ENCODE measurements around the gene PTPRG.

PTPRG gene

GRCh38 chr3:61723038-61723437, 161.7 kb downstream of the PTPRG start:
- Histone ChIP-seq H3K27me3 (ENCODE audit: control insufficient read depth, insufficient read depth, low read length) (no peaks in the 10 kb centered on the region), H3K36me3 (ENCODE audit: control insufficient read depth, insufficient read depth, low read length) (no peaks in the 10 kb centered on the region), H3K4me3 (ENCODE audit: low read depth, low read length) (no peak overlapping the region), H3K4me1 (ENCODE audit: control insufficient read depth, insufficient read depth, low read length) (peaks cover 39% of the 10 kb centered on the region), H3K9ac (ENCODE audit: low read length) (no peak overlapping the region), H3K27ac (ENCODE audit: low read depth, low read length) (no peak overlapping the region), H3K9me3 (ENCODE audit: control insufficient read depth, insufficient read depth, low read depth, low read length) (peaks cover 2% of the 10 kb centered on the region; the same call in 1 of the 2 replicates)

GRCh38 chr3:61724183-61724582, 162.8 kb downstream of the PTPRG start:
- Histone ChIP-seq H3K9me3 (ENCODE audit: control insufficient read depth, insufficient read depth, low read depth, low read length) (peaks cover 2% of the 10 kb centered on the region; the same call in 1 of the 2 replicates), H3K27me3 (ENCODE audit: control insufficient read depth, insufficient read depth, low read length) (no peaks in the 10 kb centered on the region), H3K4me1 (ENCODE audit: control insufficient read depth, insufficient read depth, low read length) (peaks cover 38% of the 10 kb centered on the region), H3K27ac (ENCODE audit: low read depth, low read length) (no peak overlapping the region), H3K36me3 (ENCODE audit: control insufficient read depth, insufficient read depth, low read length) (no peaks in the 10 kb centered on the region), H3K4me3 (ENCODE audit: low read depth, low read length) (no peak overlapping the region), H3K9ac (ENCODE audit: low read length) (no peak overlapping the region)

- Histone ChIP-seq H3K27me3 (ENCODE audit: control insufficient read depth, insufficient read depth, low read length) (no peaks in the 10 kb centered on the region), H3K9ac (ENCODE audit: low read length) (no peak overlapping the region), H3K36me3 (ENCODE audit: control insufficient read depth, insufficient read depth, low read length) (no peaks in the 10 kb centered on the region), H3K9me3 (ENCODE audit: control insufficient read depth, insufficient read depth, low read depth, low read length) (peaks cover 2% of the 10 kb centered on the region; the same call in 1 of the 2 replicates), H3K4me3 (ENCODE audit: low read depth, low read length) (no peak overlapping the region), H3K27ac (ENCODE audit: low read depth, low read length) (no peak overlapping the region; the same call in 1 of the 2 replicates), H3K4me1 (ENCODE audit: control insufficient read depth, insufficient read depth, low read length) (peaks cover 38% of the 10 kb centered on the region)
These were observed 163.4 kb downstream of the PTPRG start for GRCh38 chr3:61724801-61725200.

GRCh38 chr3:61725851-61726333, 164.5 kb downstream of the PTPRG start:
- peaks cover 49% of the 10 kb centered on the region for H3K4me1 ChIP-seq (ENCODE audit: control insufficient read depth, insufficient read depth, low read length)
- H3K9me3 ChIP-seq (ENCODE audit: control insufficient read depth, insufficient read depth, low read depth, low read length): peaks cover 2% of the 10 kb centered on the region; the same call in 1 of the 2 replicates
- H3K36me3 ChIP-seq (ENCODE audit: control insufficient read depth, insufficient read depth, low read length): no peaks in the 10 kb centered on the region
- H3K27me3 ChIP-seq (ENCODE audit: control insufficient read depth, insufficient read depth, low read length): no peaks in the 10 kb centered on the region
- no peak overlapping the region for H3K27ac ChIP-seq (ENCODE audit: low read depth, low read length)
- H3K9ac ChIP-seq (ENCODE audit: low read length): no peak overlapping the region
- no peak overlapping the region for H3K4me3 ChIP-seq (ENCODE audit: low read depth, low read length)

- no peak overlapping the region for H3K9ac ChIP-seq (ENCODE audit: low read length)
- no peak overlapping the region for H3K27ac ChIP-seq (ENCODE audit: low read depth, low read length)
- H3K9me3 ChIP-seq (ENCODE audit: control insufficient read depth, insufficient read depth, low read depth, low read length): no peaks in the 10 kb centered on the region
- H3K36me3 ChIP-seq (ENCODE audit: control insufficient read depth, insufficient read depth, low read length): no peaks in the 10 kb centered on the region
- H3K27me3 ChIP-seq (ENCODE audit: control insufficient read depth, insufficient read depth, low read length): no peaks in the 10 kb centered on the region
- H3K4me1 ChIP-seq (ENCODE audit: control insufficient read depth, insufficient read depth, low read length): peaks cover 52% of the 10 kb centered on the region
- no peak overlapping the region for H3K4me3 ChIP-seq (ENCODE audit: low read depth, low read length)
These were observed 166.1 kb downstream of the PTPRG start for GRCh38 chr3:61727435-61727834.

GRCh38 chr3:61729038-61729634, 167.8 kb downstream of the PTPRG start:
- no peak overlapping the region for H3K9ac ChIP-seq (ENCODE audit: low read length)
- no peaks in the 10 kb centered on the region for H3K27me3 ChIP-seq (ENCODE audit: control insufficient read depth, insufficient read depth, low read length)
- no peak overlapping the region for H3K4me3 ChIP-seq (ENCODE audit: low read depth, low read length)
- H3K36me3 ChIP-seq (ENCODE audit: control insufficient read depth, insufficient read depth, low read length): no peaks in the 10 kb centered on the region
- H3K4me1 ChIP-seq (ENCODE audit: control insufficient read depth, insufficient read depth, low read length): peaks cover 61% of the 10 kb centered on the region
- H3K9me3 ChIP-seq (ENCODE audit: control insufficient read depth, insufficient read depth, low read depth, low read length): no peaks in the 10 kb centered on the region
- H3K27ac ChIP-seq (ENCODE audit: low read depth, low read length): no peak overlapping the region

- H3K4me1 ChIP-seq (ENCODE audit: control insufficient read depth, insufficient read depth, low read length): peaks cover 66% of the 10 kb centered on the region
- H3K36me3 ChIP-seq (ENCODE audit: control insufficient read depth, insufficient read depth, low read length): no peaks in the 10 kb centered on the region
- H3K9ac ChIP-seq (ENCODE audit: low read length): no peak overlapping the region
- H3K9me3 ChIP-seq (ENCODE audit: control insufficient read depth, insufficient read depth, low read depth, low read length): no peaks in the 10 kb centered on the region
- no peak overlapping the region for H3K4me3 ChIP-seq (ENCODE audit: low read depth, low read length)
- no peaks in the 10 kb centered on the region for H3K27me3 ChIP-seq (ENCODE audit: control insufficient read depth, insufficient read depth, low read length)
- H3K27ac ChIP-seq (ENCODE audit: low read depth, low read length): no peak overlapping the region
These were observed 168.7 kb downstream of the PTPRG start for GRCh38 chr3:61730056-61730455.

- Histone ChIP-seq H3K9me3 (ENCODE audit: control insufficient read depth, insufficient read depth, low read depth, low read length) (no peaks in the 10 kb centered on the region), H3K27me3 (ENCODE audit: control insufficient read depth, insufficient read depth, low read length) (no peaks in the 10 kb centered on the region), H3K9ac (ENCODE audit: low read length) (no peak overlapping the region), H3K4me1 (ENCODE audit: control insufficient read depth, insufficient read depth, low read length) (peaks cover 62% of the 10 kb centered on the region), H3K36me3 (ENCODE audit: control insufficient read depth, insufficient read depth, low read length) (no peaks in the 10 kb centered on the region), H3K4me3 (ENCODE audit: low read depth, low read length) (no peak overlapping the region), H3K27ac (ENCODE audit: low read depth, low read length) (no peak overlapping the region)
These were observed 169.3 kb downstream of the PTPRG start for GRCh38 chr3:61730577-61731231.

- H3K27ac ChIP-seq (ENCODE audit: low read depth, low read length): no peak overlapping the region
- H3K27me3 ChIP-seq (ENCODE audit: control insufficient read depth, insufficient read depth, low read length): no peaks in the 10 kb centered on the region
- H3K9me3 ChIP-seq (ENCODE audit: control insufficient read depth, insufficient read depth, low read depth, low read length): peaks cover 2% of the 10 kb centered on the region; the same call in 1 of the 2 replicates
- H3K36me3 ChIP-seq (ENCODE audit: control insufficient read depth, insufficient read depth, low read length): peaks cover 5% of the 10 kb centered on the region
- H3K9ac ChIP-seq (ENCODE audit: low read length): no peak overlapping the region
- peaks cover 50% of the 10 kb centered on the region for H3K4me1 ChIP-seq (ENCODE audit: control insufficient read depth, insufficient read depth, low read length)
- no peak overlapping the region for H3K4me3 ChIP-seq (ENCODE audit: low read depth, low read length)
These were observed 171.6 kb downstream of the PTPRG start for GRCh38 chr3:61733000-61733399.

GRCh38 chr3:61733876-61734275, 172.5 kb downstream of the PTPRG start:
- Histone ChIP-seq H3K9me3 (ENCODE audit: control insufficient read depth, insufficient read depth, low read depth, low read length) (peaks cover 2% of the 10 kb centered on the region; the same call in 1 of the 2 replicates), H3K27ac (ENCODE audit: low read depth, low read length) (peak overlapping the region; percentile 66; the same call in 1 of the 2 replicates), H3K36me3 (ENCODE audit: control insufficient read depth, insufficient read depth, low read length) (peaks cover 5% of the 10 kb centered on the region), H3K9ac (ENCODE audit: low read length) (no peak overlapping the region), H3K27me3 (ENCODE audit: control insufficient read depth, insufficient read depth, low read length) (no peaks in the 10 kb centered on the region), H3K4me1 (ENCODE audit: control insufficient read depth, insufficient read depth, low read length) (peaks cover 43% of the 10 kb centered on the region), H3K4me3 (ENCODE audit: low read depth, low read length) (no peak overlapping the region)

Measured in HUES6 (cell line).